ENCODE measurements around the gene AFDN.

The AFDN gene

DNA sequence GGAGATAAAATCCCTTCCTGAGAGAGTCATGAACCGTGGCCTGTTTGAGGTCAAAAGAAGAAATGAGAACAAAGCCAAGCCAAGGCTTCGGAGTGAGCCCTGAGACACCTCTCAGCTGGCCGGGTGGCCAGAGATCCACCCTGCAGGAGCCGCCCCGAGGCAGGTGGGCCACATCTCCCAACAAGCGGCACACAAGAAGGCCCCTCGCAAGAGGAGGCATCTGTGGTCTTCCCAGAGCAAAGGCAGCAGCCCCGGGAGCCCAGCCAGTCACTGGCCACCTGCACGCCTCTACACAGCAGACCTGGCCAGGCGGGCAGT, 30.9 kb upstream of the AFDN start:
- no peak for FAIRE-seq

DNA sequence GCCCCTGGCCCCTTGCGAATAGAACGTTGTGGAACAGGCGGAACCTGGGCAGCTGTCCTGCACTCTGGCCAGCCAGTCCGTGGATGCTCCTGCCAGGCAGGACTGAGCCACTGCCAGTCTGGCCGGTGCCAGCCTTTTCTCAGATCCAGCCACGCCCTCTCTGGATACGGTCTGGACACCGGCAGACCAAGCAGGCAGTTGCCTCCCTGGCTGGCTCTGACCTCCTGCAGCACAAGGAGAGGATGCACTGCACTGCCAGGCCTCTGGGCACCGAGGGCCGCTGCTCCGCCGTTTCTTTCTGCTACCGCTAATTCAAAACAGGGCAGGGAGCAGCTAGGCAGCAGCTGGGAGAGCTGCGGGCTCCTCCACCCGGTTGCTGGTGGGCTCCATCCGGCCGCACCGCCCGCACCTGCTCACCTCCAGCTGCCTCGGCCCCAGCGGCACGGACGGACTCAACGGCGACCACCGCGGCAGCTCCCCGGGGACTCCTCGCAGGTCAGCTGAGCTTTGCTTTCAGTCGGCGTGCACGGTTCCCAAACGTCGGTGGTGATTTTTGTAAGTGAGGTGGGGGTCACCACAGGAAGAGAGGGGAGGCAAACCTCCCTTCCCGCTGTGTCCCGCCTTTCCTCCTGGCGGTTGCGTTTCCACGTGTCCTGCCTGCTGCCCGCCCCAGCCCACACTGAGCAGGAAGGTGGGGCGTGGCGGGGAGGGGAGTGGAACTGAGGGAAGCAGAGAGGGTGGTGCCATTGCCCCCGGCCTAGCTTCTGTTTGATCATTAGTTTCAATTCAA, 30.3 kb upstream of the AFDN start:
- FAIRE-seq = no peak

More for the DNA sequence above, 30.9 kb upstream of the AFDN start:
- no peak for DNase-seq (ENCODE audit: insufficient read length, low spot score)

DNA sequence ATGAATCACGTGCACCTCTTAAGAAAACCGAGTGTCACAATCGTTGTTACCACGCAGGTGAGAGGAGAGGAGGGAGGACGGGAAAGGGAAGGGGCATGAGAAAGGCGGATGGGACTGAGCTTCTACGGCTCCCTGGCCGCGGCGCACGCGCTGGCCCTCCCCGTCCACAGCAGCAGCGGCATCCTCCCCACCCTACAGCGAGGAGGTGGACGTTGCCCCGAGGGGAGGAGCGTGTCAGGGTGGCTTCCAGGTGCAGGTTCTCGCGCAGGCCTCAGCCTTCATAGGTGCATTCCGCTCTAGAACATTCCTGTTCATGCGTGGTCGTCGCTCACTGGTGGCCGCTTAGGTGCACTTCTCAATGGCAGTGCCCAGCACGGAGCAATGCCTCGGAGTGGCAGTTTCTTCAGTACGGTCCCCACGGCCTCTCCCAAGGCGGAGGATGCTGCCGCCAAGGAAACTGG, 29.7 kb upstream of the AFDN start:
- no peak for DNase-seq (ENCODE audit: insufficient read length, low spot score)
- no peak for FAIRE-seq

More for the DNA sequence above, 30.3 kb upstream of the AFDN start:
- no peak for DNase-seq (ENCODE audit: insufficient read length, low spot score)

DNA sequence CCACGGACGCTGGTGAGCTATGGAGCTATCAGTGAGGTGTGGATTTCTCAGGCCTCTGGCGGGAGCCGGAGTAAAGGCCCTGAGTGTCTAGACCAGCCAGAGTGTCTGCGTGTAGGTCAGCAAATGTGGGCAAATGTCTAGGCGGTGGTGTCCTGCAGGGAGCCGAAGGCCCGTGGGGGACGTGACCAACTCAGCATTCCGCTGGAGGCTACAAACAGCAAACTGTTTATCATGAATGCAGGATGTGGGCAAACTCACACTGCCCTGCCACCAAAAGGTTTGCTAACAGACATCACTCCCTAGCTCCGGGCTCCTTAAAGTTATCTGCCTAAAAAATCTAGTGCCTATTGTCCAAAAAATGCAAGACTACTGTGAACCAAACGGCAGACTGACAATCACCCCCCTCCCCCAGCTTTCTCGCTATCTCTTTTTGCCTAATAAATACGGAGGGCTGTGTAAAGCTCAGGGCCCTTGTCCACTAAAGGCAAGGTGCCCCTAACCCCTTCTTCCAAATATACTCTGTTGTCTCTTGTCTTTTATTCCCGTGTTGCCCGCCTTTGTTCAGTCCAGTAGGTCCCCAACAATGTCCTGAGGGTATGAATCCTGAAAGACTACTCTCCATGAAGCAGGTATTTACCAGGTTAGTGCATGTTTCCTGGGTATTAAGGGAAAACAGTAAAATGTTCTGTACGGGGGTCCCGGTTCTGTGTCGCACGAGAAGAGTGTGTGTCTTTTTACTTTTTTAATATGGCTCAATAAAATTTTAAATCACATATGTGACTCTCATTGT, 29.0 kb upstream of the AFDN start:
- DNase-seq (ENCODE audit: insufficient read length, low spot score) = no peak
- no peak for FAIRE-seq

DNA sequence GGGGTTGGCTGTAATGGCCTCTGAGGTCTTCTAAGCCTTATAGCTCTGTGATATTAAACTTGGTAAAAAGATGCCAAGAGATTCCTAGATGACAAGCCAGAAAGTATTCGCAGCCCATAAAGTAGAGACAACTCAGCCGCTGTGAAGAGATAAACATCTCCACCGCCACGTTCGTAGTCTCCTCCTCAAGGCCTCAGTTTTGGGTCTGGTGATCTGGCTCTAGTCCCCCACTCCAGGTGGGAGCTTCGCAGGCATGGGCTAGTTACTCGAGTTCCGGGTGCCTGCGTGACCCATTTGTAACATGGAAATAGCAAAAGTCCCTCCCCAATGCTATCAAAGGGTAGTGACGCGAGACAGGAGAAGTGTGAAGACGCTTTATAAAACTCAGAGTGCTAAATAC, 28.3 kb upstream of the AFDN start:
- no peak for DNase-seq (ENCODE audit: insufficient read length, low spot score)
- FAIRE-seq = no peak

DNA sequence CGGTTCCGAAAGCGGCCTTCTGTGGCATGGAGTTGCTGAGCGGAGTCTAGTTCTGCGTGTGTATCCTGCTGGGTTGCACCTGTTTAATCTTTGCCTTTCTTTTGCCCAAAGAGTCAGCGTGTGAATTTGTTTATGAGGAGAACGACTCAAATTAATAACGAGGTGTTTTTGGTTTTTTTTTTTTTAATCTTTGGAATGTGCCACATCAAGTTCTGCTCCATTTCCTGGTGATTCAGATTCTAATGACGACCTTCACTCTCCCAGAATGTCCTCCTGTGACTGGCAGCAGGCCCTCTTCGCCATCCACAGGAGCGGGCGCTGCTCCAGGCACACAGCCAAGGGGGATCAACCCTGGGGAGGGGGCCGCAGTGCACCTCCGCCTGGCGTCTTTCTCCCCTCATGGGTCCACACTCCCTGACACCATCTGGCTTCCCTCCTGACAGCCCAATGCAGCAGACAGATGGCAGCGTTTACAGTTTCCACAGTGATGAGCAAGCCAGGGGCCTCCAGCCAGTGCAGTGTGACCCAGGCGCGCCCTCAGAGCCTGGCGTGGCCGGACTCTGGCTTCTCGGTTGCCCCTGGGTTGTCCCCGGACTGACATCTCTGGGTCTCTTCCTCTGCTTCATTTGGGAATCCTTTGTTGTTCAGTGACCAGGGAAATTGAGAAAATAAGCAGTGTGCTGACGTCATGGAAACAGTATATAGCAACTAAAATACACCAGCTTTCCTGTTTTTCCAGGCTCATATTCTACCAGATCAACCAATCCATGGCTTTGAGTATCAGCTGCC, 27.5 kb upstream of the AFDN start:
- DNase-seq (ENCODE audit: insufficient read length, low spot score) = no peak
- FAIRE-seq = no peak

DNA sequence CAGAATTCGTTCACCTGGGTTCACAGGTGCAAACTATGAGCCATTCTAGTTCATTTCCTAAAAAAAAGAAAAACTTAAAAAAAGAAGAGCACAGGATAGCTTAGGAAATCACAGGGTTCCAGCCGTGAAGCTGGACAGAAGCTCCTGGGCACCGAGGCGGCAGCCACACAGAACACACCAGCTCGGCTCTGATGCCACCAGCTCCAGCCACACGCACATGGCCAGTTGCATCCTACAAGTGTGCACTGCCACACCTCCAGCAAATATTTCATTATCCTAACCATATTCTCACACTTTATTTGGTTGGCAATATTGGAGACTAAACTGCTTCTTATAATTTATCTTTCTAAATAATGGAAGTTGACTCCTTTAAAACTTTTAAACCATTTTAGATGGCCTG, 26.2 kb upstream of the AFDN start:
- FAIRE-seq (no peak), DNase-seq (ENCODE audit: insufficient read length, low spot score) (no peak)

DNA sequence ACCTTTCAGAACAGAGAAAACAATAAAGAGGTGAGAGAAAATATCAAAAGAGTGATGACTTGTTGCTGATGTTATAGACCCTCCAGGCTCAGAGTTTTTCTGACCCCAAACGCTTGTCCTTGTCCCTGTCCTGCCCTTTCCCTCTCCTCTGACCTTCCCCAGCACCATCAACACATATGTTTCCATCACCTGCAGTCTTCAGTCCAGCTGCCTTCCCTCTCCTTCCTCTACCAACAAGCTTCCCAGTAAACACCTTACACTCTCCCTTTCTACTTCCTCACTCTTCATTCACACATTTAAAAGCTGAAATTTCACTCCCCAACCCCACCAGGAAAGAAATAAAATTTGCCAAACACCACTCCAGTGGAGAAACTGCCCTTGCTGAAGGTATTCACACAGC, 25.4 kb upstream of the AFDN start:
- FAIRE-seq (no peak), DNase-seq (ENCODE audit: insufficient read length, low spot score) (no peak)

DNA sequence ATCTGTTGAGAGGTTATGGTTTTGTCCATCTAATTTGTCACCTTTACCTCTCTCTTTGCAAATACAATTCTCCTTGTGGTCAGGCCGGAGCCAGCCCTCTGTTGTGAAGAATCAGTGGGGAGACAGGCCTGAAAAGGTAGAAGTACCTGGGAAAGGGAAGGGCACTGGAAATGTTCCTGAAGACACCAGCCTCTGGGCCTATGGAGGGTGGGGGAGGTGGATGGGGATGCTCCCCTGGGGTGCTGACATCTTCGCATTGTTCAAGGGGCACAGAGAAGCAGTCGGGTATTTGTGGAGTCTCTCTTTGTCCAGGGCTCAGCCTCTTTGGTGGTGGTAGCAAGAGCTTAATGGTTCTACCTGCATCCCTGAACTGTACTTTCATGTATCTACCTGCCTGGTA, 24.4 kb upstream of the AFDN start:
- FAIRE-seq (no peak), DNase-seq (ENCODE audit: insufficient read length, low spot score) (no peak)

DNA sequence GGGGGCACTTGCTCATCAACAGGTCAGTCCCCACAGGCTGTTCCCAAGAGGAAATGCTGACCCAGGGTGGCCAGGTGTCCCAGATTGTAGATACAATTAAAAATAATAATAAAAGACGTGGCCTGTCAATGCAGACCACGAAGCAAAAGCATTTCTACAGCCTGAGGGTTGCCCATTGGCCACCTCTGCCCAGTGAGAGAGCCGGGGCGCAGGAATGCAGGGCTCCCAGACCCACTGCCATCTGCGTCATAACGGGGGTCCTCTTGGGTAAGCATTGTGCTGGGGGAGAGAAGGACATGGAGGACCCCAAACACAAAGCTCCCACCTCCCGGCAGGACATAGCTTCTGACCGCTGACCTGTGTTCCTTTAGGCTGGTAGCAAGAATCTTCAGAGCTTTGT, 22.9 kb upstream of the AFDN start:
- FAIRE-seq = no peak

DNA sequence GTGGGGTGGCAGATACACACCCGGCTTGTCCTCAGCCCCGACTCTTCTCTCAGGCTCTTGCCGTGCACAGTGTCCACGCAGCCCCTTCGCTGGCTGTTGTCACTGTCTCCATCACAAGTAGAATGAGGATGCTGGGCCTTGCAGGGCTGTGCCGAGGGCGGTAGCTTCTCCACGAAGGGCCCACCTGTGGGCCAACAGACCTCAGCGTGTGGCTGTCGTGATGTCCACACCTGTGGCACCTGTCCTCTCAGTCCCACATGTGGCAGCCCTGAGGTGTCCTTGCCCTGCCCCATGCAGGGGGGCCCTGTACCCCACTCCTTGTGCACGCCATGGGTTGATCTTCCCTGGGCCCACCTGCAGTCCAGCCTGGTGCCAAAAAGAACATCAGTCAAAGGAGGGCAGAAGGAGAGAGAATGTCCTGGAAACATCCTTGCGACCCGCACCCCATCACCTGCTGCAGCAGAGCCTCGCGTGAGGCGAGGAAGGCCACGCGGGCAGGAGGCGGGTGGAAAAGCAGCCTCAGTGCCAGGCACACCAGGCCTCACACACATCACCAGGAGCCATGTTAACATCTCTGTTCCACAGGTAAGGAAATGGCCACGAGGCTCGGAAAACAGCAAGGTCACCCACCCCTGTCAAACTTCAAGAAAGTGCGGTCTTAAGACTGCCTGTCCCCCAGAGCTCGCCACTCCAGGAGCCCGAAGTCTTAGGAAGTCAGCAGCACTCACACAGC, 22.3 kb upstream of the AFDN start:
- FAIRE-seq = no peak
- no peak for DNase-seq (ENCODE audit: insufficient read length, low spot score)

More for the DNA sequence above, 22.9 kb upstream of the AFDN start:
- no peak for DNase-seq (ENCODE audit: insufficient read length, low spot score)

DNA sequence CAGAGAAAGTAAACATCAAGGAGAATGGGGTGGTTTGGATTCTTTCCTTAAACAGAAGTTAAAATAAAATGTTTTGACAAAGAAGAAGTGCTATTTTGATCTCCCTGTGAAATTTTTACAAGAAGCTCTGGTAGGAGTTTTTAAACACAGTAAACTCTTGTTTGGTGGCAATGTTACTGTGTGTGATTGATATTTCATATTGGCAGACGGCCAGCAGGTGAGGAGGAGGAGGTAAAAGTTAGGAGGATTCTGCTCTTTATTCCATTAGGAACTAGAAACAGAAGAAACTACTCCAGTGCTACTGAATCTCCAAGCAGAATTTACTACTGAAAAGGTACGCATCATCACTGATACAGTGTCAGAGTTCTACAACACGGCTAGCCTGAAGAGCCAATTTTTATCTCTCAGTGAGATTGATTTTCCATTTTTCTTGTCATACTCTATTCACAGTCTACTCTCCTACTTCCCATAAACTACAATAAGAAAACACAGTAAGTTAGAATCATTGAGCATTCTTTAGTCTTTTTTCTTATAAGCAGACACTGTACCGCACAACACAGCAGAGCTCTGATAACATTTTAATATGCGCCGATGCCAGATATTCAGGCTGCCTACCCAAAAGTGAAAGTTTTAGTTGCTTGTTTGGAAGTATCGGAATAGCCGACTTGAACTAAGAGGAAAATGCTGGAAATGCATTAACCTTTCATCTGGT, 21.2 kb upstream of the AFDN start:
- DNase-seq (ENCODE audit: insufficient read length, low spot score) (no peak), FAIRE-seq (no peak)

DNA sequence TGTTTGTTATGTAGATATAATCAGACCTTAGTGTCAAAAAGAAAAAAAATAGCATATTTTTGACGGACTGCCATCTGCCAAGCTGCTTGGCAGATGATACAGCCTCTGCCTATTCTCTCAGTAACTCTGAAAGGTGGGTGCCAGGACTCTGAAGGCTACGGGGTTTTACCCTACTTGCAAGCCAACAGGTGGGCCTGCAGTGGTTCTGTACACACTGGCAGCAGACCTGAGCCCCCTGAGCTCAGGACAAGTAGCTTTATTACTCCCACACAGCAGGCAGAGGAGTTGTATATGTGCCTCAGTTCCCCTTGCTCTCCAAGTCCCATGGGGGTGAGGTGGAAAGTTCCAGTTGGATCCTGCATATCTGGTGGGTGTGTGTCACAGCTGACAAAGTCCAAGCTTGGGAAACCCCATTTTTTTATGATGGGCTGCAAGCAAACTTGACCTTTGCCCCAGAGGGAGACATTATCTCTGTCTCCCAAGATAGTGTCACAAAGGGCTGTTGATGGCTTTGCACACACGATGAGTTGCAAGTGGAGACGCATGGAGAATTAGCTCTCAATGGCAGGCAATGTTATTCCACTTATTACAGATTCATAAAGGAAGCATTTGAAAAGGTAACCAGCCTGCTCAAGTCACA, 20.5 kb upstream of the AFDN start:
- DNase-seq (ENCODE audit: insufficient read length, low spot score) = no peak

DNA sequence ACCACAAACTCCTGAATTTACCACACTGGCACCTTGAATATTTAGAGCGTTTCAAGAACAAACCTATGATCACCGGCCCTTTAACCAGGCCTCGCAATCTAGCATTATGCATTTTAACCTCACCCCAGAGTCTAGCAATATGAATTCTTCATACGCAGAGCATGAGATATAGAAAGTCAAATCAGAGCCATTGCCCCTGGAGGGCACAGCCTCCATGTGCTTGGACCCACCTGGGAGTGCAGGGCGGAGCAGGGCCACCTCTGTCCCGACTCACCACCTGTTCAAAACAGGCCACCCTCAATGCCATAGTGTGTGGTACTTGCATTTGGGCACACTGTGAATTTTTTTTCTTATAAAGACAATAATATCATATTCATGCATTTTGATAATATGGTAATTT, 19.5 kb upstream of the AFDN start:
- no peak for FAIRE-seq

More for the DNA sequence above, 20.5 kb upstream of the AFDN start:
- FAIRE-seq = no peak

DNA sequence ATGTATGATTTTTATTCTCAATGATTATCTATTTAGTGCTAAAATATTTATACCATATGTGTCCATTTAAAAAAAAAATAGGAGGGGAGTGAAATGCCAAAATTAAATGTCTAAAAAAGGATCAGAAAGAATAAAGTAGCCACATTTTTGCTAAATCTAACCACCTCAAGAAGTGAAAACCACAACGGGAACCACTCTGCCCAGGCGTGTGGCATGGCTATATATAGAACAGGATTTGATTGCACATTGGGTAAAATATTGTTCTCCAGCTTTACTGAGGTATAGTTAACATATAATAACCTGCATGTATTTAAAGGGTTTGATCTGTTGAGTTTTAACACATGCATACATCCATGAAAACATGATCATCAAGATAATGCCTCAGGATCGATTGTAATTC, 19.0 kb upstream of the AFDN start:
- DNase-seq (ENCODE audit: insufficient read length, low spot score) (no peak), FAIRE-seq (no peak)

More for the DNA sequence above, 19.5 kb upstream of the AFDN start:
- no peak for DNase-seq (ENCODE audit: insufficient read length, low spot score)

DNA sequence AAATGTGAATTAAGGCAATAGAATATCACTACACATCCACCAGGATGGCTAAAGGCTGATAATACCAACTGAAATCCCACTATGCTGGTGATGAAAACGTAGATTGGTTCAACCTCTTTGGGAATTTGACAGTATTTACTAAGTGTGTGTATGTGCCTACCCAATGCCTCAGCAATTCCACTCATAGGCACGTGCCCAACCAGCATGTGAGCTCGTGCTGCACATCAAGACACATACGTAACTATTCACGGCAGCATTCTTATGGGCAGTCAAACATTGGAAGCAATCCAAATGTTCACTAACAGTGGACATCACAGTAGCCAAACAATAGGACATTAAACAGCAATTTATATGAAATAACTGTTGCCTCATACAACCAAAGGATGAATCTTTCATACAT, 15.7 kb upstream of the AFDN start:
- no peak for FAIRE-seq
- no peak for DNase-seq (ENCODE audit: insufficient read length, low spot score)

DNA sequence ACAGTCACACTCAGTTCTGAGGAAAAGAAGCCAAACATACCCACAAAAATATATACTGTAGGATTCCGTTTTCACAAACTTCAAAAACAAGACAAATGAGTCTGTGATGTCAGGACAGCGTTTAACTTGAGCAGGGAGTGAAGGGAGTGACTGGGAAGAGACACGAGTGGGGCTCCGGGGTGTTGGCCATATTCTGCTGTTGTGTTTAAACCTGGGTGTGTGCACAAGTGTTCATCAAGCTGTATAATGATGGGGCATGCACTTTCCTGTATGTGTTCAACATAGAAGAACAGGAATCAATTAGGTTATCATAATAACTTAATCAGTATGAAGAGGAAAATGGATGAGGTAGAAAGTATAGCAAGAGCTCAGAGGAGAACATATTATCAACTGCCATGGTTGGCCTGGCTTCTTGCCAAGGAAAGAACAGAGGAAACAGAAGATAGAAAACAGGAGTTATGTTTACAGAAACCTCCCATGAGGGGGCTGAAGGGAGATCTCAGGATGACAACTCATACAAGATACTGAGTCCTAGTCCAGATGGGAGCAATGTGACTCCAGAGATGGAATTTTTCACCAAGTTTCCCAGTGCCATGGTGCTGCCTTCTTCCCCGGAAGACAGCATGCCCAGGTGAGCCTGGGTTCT, 15.1 kb upstream of the AFDN start:
- DNase-seq (ENCODE audit: insufficient read length, low spot score) (no peak), FAIRE-seq (no peak)

DNA sequence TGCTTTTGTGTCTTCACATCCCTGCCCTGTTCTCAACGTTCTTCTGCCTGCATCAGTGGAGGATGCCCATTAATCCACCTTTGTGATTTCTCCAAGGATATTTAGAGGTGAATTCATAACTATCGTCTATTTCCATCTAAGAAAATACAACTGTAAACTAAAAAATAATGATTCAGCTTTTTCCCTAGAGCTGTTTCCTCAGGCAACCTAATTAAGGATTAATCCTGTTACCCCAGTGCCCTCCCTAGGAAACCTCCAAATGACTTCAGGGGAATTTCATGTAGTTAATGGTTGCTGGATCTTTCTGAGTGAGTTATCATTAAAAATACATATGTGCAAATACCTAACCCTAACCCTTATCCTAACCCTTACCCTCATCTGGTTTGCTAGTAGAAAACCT, 14.6 kb upstream of the AFDN start:
- no peak for FAIRE-seq
- no peak for DNase-seq (ENCODE audit: insufficient read length, low spot score)

DNA sequence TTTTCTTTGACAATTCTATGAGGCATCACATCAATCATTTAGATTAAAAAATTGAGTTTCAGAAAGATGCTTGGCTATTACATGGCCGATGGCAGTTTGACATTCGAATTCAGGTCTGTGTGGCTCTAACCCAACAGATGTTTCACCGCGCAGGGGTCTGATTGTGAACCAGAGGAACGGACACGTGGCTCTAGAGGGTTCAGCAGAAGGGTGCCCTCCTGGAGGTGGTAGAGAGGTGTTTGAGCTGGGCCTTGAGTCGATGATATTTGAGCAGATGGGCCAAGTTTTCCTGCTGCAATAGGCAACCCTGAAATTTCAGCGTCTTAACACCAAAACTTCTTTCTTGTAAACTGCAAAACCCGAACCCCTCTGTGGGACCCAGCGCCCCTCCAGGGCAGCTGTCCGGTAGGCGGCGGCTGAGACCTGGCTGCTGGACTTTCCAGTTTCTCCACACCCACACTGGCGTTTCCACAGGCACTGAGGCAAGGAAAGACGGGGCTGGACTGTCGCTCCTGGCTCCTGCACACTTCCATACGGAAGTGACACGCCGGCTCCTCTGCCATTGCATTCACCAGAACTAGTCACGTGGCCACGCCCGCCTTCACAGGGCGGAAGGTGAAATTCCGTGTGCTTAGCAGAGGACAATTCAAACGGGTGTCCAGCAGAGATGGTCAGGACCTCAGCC, 11.3 kb upstream of the AFDN start:
- DNase-seq (ENCODE audit: insufficient read length, low spot score) = no peak
- no peak for FAIRE-seq

Measured in GM19239 (cell line).